Dedifferentiated amniotic fluid mesenchymal stem cell (primary cell): ENCODE data around the gene CELA3B.
"Not testable (repeated sequence)": the region's sequence is repeated elsewhere in the genome, so short reads cannot be mapped to it uniquely, and the experiment has no call there.

Source experiments
- DNase-seq: peaks from one replicate; pipeline ENCODE4 v3.0.0-alpha.2; 2016; ENCODE audit errors: extremely low spot score

The CELA3B gene

GRCh38 chr1:22007262-22007661 lies 30.4 kb downstream of the CELA3B start:
- not testable (repeated sequence) for DNase-seq

DNA sequence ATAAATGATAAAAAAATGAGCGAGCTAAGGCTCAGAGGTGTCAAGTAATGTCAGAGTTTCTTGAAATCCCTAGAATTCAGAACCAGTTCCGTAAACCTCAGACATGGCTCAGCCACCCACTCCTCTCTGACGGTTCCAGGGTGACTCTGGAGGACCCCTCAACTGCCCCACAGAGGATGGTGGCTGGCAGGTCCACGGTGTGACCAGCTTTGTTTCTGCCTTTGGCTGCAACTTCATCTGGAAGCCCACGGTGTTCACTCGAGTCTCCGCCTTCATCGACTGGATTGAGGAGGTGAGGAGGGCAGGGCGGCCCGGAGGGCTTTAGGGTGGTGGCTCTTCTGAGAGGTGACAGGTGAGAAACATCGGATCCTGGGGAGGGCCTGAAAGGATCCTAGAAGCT lies 32.7 kb downstream of the CELA3B start:
- DNase-seq, result not testable (repeated sequence)

DNA sequence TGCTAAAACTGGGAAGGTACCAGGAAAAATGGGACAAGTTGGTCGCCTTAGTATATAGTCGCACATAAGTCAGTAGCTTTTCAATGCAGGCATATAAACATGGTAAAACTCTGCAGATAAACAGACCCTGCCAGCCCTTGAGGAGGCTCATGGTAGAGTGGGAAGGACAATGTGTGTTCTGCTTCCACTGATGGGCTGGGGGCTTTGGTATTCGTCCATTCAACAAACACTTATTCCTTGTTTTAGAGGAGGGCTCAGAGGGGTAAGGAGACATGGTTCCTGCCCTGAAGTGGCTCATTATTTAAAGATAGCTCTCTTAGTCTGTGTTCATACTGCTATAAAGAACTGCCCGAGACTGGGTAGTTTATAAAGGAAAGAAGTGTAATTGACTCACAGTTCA lies 35.9 kb downstream of the CELA3B start:
- DNase-seq, result not testable (repeated sequence)

GRCh38 chr1:22014575-22015206 lies 37.9 kb downstream of the CELA3B start:
- not testable (repeated sequence) for DNase-seq

- DNase-seq, result peak; percentile 14
Measured at GRCh38 chr1:22018583-22019559, 42.0 kb downstream of the CELA3B start.

- DNase-seq, result no peak
Measured at GRCh38 chr1:22021061-22021460, 44.2 kb downstream of the CELA3B start.

- DNase-seq, result no peak
Measured at GRCh38 chr1:22024485-22025367, 47.9 kb downstream of the CELA3B start.

DNA sequence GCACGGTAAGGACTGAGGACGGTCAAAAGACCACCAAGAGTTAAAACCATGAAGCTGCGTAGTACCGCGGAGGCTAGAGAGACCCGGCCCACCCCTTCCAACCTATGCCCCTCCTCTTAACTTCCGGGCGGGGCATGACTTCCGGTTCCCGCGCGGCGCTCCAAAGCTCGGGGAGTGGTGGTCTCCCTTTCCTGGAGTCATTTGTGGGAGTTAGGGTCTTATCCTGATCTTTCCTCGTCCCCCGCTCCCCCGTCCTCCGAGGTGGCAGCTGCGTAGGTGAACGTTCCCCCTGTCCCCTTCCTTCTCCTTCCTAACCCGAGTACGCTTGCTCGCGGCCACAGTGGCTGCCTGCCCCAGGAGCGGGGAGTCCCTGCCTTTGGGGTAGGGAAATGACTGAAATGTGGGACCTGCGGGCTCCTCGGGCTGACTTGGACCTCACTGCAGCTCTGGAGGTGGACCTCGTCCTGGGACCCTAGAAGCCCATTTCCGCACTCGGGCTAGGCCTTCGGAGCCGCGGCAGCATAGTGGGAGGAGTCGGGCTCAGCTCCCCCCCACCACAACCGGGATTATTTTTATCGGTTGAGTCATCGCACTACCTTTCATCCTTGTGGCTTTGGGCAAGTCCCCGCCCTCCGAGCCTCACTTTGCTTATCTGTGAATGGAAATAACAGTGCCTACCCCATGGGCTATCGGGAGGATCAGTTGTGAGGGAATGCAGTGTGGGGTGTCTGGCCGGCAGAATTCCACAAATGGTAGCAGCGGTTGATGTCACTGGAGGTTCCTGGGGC lies 48.7 kb downstream of the CELA3B start:
- peak; percentile 85 for DNase-seq

DNA sequence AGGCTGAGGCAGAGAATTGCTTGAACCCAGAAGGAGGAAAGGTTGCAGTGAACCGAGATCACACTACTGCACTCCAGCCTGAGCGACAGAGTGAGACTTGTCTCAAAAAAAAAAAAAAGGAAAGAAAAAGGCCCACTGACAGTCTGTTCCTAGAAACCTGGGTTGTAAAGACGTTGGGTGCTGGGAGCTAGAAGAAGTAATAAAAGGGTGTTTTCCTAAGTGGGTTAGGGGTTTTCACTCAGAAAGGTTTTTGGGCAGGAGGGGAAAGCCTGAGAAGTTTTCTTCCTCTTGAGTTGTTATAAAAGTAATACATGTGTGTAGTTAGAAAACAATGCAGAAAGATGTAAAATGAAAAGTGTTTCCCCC lies 50.1 kb downstream of the CELA3B start:
- DNase-seq, result no peak

GRCh38 chr1:22030057-22030456 lies 53.2 kb downstream of the CELA3B start:
- no peak for DNase-seq

DNA sequence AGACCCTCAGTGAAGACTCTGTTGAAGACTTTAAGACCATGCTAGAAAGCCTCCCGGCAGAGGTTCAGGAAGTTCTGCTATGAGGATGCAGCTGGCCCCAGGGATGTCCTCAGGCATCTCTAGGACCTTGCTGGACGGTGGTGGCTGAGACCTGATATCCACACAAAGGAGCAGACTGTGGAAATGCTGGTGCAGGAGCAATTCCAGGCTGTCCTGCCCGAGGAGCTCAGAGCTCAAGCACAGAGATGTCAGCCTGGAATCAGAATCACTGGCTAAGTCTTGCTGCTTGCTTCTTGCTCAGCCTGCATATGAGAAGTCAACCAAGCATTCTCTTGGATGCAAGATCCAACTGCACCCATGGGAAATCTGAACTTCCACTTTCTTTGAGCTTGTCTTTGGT lies 53.7 kb downstream of the CELA3B start:
- DNase-seq, result no peak

GRCh38 chr1:22031214-22031962 lies 54.6 kb downstream of the CELA3B start:
- DNase-seq, result no peak

- DNase-seq, result not testable (repeated sequence)
Measured at GRCh38 chr1:22034834-22035233, 58.0 kb downstream of the CELA3B start.

GRCh38 chr1:22037520-22037919 lies 60.7 kb downstream of the CELA3B start:
- DNase-seq, result no peak

DNA sequence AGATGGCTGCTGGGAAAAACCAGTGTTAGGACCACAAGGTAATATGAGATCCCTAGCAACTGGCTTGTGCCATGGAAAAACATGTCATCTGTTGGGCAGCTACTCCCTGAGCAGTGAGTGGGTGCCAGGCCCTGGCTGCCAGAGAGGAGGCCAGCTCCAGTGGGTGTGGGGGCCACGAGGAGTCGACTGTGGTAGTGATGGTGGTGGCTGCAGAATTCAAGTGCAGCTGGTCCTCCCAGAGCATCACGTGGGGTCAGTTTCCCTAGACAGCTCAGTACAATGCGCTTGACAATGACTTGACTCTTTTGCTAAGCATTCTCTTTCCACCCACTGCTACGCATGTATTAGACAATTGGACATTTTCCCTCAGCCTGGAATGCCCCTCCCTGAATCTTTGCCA lies 61.2 kb downstream of the CELA3B start:
- no peak for DNase-seq
